Superior temporal gyrus (tissue), 1 donor: ENCODE measurements around the gene TBC1D14.
A peak's percentile ranks its signal among the peaks of the same experiment; 100 is the strongest.

ENCODE experiments used
- DNase-seq: peaks from one replicate; pipeline ENCODE4 v3.0.0-alpha.2; 2016; ENCODE audit errors: extremely low spot score

TBC1D14 gene

GRCh38 chr4:6953751-6954380, 44.2 kb downstream of the TBC1D14 start:
- no peak for DNase-seq

GRCh38 chr4:6955261-6955911, 45.8 kb downstream of the TBC1D14 start:
- DNase-seq, result no peak

GRCh38 chr4:6956087-6956433, 46.4 kb downstream of the TBC1D14 start:
- DNase-seq, result no peak

- DNase-seq, result no peak
Observed at GRCh38 chr4:6956434-6957147, 47.0 kb downstream of the TBC1D14 start.

- no peak for DNase-seq
Observed at GRCh38 chr4:6957148-6957520, 47.5 kb downstream of the TBC1D14 start.

- DNase-seq, result no peak
Observed at GRCh38 chr4:6957994-6958393, 48.4 kb downstream of the TBC1D14 start.

- no peak for DNase-seq
Observed at GRCh38 chr4:6959261-6959660, 49.6 kb downstream of the TBC1D14 start.

- DNase-seq, result no peak
Observed at GRCh38 chr4:6960154-6960553, 50.5 kb downstream of the TBC1D14 start.

GRCh38 chr4:6960628-6961412, 51.2 kb downstream of the TBC1D14 start:
- DNase-seq, result no peak

GRCh38 chr4:6961496-6962210, 52.0 kb downstream of the TBC1D14 start:
- DNase-seq, result no peak

GRCh38 chr4:6962211-6963041, 52.8 kb downstream of the TBC1D14 start:
- DNase-seq, result peak; percentile 88

GRCh38 chr4:6963139-6963611, 53.5 kb downstream of the TBC1D14 start:
- DNase-seq, result no peak

- no peak for DNase-seq
Observed at GRCh38 chr4:6964858-6965257, 55.2 kb downstream of the TBC1D14 start.

GRCh38 chr4:6965329-6965728, 55.7 kb downstream of the TBC1D14 start:
- no peak for DNase-seq

- DNase-seq, result no peak
Observed at GRCh38 chr4:6967846-6968340, 58.3 kb downstream of the TBC1D14 start.

- no peak for DNase-seq
Observed at GRCh38 chr4:6968496-6968895, 58.9 kb downstream of the TBC1D14 start.

GRCh38 chr4:6969826-6970800, 60.5 kb downstream of the TBC1D14 start:
- DNase-seq, result no peak

GRCh38 chr4:6971536-6972374, 62.1 kb downstream of the TBC1D14 start:
- DNase-seq, result no peak

GRCh38 chr4:6972375-6972650, 62.7 kb downstream of the TBC1D14 start:
- no peak for DNase-seq
